HuH-7.5 (cell line): ENCODE results near the gene GLIS1.

ENCODE experiments used
- DNase-seq: peaks from one replicate; pipeline ENCODE4 v3.0.0; 2011; ENCODE audit warnings: low spot score

The GLIS1 gene

DNA sequence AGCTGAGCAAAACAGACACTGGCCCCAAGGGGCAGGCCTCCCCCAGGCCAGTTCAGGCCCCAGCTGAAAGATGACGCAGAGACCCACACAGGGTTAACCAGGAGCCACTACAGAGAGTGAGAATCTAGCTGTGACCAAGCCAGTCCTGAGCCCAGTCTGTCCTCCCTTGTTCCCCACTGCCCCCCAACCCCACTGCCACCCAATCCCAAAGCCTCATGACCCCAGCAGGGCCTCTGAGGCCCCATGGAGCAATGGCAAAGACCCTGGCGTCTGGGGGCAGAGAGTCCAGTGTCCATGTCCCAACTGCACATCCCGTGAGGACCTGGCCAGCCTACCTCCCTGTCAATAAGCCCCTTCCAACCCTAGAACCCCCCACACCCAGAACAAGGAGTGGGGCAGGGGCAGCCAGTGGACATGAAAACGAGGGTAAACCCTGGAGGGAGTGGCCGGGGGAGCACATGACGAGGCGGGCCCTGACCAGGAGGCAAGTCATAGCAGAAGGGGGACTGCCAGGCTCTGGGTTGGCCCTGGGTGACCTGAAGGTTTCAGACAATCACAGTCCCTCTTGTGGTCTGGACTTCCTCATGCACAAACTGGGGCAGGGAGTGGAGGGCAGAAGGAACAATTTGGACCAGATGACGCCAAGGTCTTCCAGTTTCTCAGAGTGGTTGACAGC, 100.5 kb downstream of the GLIS1 start:
- DNase-seq = no peak

DNA sequence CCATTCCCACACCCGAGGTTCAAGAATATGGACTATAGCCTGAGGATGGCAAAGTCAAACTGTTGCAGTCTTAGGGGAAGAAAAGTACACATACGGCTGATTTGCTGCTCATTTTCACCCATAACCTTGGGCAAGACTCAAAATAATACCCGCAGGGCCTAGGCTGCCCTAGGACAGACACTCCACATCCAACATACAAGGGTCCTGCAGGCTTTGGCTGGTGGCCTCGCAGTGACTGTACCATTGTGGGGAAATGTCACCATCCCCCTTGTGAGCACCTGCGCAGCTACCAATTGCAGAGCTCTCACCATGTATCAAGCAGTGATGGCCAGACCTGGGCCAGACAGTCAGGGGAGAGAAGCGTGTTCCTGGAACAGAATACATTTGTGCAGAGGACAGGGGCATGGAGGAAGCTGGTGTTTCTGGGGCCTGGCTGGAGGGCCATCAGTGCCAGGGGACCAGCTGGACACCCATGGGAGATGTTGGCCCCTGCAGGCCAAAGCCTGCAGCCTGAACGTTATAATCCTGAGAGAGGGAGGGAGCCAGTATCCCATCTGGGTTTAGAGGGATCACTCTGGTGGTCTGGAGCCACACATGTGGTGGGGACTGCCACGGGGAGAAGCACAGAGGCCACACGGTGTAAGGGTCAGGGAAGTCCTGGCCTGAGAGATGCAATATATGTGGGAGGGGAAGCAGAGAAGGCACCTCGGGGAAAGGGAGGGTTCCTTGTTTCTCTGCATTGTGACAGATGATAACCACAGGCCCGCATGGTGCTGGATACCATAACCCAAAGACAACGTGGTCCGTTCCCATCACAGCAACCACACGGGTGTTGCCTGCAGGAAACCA, 101.2 kb downstream of the GLIS1 start:
- DNase-seq = no peak

DNA sequence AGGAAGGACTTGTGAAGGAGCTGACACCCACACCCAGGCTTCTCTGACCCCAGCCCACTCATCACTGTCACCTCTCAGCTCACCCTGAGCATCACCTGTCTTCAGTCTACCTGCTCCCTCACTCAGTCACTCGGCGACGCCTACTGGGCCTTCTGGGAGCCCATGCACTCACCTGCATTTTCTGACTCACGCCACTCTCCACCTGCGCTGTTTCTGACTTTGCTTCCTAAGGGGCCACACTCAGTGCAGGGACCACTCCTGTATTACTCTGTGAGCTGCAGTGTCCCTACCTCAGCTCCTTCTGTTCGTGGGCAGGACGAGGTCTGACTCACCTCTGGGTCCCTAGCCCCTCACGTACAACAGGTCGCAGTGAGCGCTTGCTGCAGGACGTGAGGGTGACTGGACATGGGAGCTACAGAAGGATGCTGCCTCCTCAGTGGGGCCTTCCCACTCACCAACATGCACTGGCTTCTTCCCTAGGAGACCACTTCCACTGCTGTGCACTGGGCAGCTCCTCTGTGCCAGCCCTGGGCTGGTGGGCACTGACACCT, 102.3 kb downstream of the GLIS1 start:
- no peak for DNase-seq

DNA sequence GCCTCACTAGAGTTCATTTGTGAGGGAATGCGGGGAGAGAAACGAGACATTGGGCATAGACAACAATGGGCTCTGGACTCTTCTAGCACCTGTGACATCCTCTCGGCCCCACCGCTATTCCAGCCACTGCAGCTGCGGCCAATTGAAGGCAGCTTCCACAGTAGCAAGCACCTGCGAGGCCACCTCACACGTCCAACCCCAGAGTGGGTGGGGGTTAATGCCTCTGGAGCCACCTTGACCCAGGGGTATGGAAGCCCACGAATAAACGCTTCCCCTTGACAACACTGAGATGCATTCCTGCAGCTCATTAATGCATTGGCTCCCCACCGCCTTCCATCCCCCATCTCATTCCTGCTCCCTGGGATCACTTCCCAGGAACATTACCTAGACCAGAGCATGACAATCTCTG, 104.4 kb downstream of the GLIS1 start:
- no peak for DNase-seq

DNA sequence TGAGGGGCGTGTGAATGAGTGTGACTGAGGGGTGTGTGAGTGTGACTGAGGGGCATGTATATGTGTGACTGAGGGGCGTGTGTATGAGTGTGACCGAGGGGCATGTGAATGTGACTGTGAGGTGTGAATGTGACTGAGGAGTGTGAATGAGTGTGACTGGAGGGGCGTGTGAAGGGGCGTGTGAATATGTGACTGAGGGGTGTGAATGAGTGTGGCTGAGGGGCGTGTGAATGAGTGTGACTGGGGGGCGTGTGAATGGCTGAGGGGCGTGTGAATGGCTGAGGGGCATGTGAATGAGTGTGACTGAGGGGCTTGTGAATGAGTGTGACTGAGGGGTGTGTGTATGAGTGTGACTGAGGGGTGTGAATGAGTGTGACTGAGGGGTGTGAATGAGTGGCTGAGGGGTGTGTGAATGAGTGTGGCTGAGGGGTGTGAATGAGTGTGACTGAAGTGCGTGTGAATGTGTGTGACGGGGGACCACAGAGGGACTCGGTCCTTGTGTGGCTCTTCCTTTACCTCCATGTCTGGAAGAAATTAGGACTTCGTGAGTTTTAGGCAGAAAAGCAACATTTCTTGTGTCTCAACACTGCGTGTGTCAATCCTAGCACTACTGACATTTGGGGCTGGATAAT, 105.8 kb downstream of the GLIS1 start:
- DNase-seq = no peak

DNA sequence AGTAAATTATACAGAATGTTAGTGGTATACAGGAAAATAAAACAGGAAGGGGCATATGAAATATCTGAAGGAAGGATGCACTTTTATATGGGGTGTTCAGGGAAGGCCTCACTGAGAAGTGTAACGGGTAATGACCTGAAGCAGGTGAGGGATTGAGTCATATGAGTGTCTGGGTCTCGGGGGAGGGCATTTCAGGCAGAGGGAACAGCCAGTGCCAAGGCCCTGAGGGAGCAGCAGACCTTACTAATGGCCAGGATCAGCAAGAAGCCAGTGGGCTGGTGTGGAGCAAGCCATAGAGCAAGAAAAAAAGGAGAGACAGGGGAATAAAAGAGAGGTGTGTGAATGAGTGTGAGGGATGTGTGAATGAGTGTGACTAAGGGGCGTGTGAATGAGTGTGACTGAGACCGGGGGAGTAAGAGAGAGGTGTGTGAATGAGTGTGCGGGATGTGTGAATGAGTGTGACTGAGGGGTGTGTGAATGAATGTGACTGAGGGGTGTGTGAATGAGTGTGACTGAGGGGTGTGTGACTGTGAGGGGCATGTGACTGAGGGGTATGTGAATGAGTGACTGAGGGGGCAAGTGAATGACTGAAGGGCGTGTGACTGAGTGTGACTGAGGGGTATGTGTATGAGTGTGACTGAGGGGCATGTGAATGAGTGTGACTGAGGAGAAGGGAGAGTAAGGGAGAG, 107.2 kb downstream of the GLIS1 start:
- no peak for DNase-seq

DNA sequence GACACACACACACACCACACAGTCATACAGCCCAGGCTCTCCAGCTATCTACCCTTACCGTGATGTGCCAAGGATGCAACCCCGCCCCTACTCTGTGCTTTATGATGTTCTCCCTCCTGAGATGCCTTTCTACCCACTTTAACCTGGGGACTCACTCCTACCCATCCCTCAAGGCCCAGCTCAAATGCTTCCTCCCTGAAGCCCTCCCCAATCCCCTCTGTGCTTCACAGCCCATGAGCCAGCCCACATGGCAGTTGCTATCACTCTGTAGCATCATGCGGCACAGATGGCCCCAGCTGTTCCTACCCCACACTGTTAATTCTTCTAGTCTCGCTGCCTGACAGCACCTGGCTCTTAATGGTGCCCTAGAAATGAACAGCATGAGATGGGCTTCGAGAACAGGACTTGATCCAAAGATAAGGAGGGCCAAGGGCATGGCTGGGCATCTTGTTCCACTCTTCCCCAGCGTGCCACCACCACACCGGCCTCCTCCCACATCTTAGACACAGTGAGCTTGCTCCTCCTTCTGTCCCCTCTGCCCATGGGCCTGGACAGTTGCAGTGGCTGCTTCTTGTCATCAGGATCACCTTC, 109.8 kb downstream of the GLIS1 start:
- no peak for DNase-seq

DNA sequence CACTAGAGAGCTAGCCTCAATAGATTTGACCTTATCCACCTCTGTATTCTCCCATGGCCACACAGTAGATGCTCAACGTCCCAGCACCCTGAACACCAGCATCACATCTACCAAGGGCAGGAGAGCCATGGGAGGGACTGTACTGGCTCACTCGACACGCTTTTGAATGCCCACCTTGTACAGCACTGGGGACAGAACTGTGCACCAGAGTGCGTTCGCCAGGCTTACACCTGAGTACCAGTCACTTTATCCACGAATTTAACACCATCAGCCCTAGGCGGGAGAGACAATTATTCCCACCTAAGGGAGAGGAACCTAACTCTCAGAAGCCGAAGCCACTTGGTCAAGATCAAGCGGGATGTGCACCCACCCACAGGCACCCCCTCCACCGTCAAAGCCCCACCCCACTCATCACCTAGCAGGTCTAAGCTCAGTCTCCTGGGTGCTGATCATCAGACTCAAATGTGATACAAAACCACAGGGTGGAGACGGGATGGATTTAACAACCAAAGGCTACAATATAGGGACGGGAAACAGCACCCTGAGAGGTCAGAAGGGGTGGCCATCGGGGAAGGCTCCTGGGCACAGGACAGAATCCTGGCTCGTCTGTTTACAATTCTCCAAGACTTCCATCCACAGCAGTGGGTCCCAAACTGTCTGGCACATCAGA, 110.5 kb downstream of the GLIS1 start:
- no peak for DNase-seq

DNA sequence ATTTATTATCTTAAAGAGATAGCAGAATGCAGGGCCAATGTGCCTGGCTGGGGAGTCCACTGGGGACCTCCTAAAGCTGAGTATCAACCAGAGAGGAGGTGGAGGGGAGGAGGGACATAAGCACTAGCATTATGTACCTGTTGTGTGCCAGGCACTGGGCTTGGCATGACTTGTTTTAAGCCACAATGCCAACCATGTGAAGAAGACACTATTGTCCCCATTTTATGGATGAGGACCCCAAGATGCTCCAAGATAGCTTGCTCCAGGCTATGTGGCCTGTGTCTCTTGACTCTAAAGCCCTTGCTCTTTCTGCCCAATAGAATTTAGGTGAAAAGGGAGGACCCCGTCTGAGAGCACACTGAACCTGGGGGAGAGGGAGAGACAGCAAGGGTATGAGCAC, 111.3 kb downstream of the GLIS1 start:
- no peak for DNase-seq

DNA sequence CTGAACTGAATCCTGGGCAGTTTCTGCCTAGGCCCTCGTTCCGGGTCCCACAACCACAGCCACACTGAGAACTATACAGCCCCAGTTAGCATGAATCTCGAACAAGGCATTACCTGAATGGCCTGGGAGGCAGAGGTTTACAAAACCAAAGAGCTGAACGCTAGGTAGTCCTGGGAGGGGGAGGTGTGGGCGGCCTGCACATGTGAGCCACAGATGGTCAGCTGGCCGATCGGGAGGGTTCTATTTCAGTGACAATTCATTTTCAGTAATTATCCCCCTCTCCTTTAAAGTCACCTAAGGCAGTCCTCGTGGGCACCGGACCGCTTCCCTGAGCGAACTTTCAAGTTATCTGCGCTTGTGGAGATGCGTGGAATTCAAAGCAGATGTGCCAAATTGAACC, 111.9 kb downstream of the GLIS1 start:
- no peak for DNase-seq

DNA sequence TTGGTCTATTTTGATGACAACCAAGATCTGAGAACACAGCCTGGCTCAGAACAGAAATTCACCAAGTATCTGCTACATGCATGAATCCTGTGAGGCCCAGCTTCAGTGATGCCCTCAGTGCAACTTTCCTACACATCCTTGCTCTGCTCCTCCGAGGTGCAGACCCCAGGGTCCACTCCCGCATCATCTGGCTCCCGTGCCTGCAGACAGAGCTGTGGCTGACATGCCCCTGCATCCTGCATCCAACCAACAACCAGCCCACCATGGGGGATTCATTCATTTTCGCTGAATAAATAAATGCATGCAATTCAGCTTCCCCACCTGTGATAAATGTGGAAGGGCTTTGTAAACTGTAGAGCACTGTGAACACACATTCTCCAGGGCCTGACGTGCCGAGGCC, 112.3 kb downstream of the GLIS1 start:
- no peak for DNase-seq

DNA sequence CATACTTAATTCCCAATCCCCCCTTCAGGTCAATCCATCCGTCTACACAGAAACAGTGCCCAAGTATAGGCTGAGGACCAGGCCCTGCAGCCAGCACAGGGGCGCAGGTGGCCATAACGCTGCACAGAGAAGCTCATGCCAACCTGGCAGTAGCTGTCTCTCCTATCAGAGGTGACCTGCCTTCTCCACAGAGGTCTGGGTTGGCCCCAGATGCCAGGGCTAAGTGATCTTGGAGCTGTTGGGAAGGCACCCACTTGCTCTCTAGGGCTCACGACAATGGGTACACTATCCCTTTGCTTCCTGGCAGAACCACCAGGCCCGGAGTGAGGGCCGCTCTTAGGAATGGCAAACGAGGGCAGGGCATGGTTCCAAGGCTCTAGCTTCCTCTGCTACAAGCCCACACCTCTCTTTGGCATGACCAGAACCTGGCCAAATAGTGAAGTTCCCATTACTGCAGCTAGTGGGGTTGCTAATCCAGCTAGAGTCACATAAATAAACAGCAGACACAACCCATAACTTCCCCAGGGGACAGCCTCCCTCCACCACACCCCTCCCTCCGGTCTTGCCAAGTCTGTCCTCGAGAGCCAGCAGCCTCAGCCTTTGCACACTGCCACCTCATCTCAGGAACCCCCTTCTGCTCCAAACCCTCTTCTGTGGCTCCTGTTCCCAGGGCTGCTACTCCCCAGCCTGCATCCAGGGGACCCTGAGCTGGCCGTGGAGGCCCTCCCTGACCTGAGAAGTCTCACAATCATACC, 113.0 kb downstream of the GLIS1 start:
- DNase-seq = no peak

DNA sequence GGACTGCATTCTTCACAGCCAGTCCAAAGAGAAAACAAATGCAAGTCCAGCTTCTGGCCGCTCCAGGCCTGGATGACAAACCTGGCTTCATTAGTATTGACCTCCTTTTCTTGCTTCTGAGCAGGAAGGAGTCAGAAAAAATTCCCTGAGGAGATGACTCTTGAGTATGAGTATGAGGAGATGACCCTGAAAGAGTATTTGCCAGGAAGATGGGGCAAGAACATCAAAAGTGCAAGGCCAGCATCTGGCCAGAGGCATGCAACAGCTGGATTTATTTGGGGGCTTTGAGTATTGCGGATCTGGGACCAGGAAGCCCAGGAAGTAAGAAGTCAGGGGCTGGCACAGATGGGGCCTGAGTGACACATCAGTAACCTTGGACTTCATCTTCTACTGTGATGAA, 113.9 kb downstream of the GLIS1 start:
- DNase-seq = no peak

DNA sequence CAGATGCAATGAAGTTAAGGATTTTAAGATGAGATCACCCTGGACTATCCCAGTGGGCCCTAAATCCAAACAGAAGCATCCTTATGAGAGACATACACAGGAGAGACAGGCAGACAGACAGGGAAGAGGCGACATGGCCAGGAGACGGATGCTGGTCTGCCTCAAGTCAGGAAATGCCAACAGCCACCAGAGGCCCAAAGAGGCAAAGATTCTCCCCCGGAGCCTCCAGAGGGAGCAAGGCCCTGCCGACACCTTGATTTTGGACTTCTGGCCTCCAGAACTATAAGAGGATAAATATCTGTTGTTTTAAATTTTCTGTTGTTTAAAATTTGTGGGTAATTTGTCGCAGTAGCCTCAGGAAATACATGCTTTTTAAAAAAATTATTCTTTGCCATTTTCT, 116.4 kb downstream of the GLIS1 start:
- DNase-seq = no peak

DNA sequence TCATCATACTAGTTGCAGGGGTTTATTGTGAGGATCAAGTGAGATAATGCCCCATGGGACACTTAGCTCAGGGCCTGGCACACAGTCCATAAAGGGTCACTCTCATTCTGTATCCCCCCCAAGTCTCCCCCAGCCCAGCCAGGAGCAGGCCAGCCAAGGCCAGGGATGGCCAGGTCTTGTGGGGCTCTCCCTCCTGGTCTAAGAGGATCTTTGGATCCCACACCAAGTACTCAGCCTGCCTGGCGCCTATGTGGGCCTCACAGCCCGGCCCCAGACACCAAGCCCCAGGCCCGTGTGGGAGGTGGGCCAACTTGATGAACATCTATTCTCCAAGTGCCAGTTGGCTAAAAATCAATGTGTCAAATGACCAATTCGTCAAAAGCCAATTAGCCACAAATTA, 117.8 kb downstream of the GLIS1 start:
- DNase-seq = no peak

DNA sequence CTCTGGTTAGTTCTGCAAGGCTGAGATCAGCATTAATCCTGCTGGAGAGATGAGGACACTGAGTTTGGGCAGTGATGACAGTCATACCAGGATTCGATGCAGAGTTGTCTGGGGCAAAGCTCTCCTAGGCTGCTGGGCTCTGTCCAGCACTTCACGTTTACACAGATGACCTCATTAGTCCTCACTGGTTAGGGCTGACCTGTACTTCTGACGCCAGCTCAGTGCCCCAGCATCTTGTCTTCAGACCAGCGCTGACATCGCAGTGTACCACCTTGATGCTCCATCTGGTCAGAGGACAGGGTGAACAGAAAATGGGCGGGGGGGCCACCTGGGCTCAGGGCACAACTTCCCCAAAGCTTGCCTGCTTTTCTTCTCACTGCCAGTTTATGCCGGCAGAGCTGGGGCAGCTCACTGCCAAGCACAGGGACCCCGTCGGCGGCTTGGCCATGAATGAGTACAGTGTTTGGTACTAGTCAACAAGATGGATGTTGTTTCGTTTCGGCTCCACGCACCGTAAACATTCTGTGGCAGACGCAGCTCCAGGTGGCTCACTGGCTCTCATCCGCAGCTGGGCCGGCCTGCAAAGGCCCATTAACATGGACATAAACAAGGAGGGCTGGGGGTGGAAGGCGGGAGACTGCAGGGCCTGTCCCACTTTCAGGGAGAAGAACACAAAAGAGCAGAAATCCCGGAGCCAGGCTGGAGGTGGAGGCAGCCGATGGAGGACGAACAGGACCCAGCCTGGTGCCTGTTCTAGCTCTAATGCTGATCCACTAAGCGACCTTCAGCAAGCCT, 118.7 kb downstream of the GLIS1 start:
- DNase-seq = no peak

DNA sequence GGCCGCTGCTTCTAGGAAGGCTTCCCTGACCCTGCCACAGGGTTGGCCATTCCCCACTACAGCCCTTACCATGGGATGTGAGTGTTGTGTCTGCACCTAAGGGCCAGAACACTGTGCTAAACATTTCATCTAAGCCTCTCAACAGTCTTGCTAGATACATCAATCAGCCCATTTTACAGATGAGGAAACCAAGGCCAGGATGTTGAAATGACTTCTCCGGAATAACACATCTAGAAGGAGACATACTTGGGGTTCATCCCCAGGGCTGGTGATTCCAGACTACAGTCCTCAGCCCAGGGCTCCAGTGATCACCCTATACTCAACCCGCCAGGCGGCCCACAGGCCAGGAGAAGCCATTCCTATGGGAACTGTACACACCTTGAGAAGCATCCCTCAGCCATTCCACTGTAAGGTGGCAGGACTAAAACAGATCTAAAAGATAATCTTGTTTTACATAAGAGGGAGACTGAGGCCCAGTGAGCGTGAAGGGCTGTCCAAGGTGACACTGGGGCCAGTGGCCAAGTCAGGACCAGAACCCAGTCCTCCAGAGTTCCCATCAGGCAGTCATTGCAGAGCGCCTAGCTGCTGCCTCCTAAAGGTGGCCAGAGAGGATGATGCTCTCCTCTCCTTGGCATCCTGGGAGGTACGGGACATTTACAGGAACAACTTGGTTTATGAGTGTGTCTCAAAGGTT, 119.5 kb downstream of the GLIS1 start:
- DNase-seq = no peak

DNA sequence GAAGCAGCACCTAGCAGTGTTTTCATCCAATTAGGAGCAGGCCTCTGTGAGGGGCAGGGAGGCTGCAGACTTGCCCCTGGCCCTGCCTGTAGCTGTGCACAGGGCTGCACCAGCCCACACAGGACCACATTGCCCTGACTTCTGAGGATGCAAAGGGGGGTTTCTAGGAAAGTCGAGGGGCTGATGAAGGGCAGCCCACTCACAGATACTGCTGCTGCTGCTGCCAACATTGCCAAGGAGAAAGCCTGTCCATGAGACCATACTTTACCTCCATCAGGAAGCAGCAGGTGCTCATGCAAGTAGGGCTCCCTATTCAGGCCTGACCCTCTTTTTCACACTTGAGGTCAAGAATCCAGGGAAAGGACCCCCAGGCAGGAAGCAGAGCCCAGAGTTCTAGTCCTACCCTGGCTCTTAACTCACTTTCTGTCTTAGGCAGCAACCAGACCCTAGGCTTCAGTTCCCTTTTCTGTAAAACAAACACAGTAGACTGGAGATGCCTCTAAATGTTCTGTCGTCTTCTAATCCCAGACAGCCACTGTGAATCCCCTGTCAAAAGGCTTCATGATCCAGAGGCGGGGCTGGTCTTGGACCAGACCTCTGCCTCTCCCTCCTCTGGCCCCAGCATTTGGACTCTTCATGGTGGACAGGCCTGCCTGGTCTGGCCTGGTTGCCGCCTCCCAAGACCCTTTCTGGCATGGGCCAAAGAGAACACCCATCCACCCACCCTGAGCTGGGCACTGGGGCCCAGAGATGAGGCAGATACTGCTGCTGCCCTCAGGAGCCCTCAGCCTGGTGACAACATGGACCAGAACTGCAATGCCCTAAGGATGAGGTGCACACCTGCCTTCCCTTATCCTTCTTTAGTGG, 120.2 kb downstream of the GLIS1 start:
- no peak for DNase-seq
